H9 (cell line): ENCODE measurements around the gene RUNX1. TPM values are rescaled to one million over a fixed set of nuclear protein-coding genes. Genes with fewer than 3 reads are reported as not detected.

Experiments
- DNase-seq: peaks from one replicate; pipeline ENCODE4 v3.0.0-alpha.2; 2017
- H2AFZ ChIP-seq: one replicate; pipeline ENCODE4 v1.6.1; 2013; ENCODE audit warnings: mild to moderate bottlenecking, low read length, control low read depth, moderate library complexity
- H2AK5ac ChIP-seq: 2 replicates; pipeline ENCODE4 v1.6.1; 2013; ENCODE audit warnings: low read length, control low read depth, mixed read lengths; ENCODE audit not compliant: insufficient read length
- H2BK120ac ChIP-seq: one replicate; pipeline ENCODE4 v1.6.1; 2013; ENCODE audit warnings: low read depth, mild to moderate bottlenecking, low read length, control low read depth, inconsistent platforms; ENCODE audit not compliant: poor library complexity, severe bottlenecking
- H2BK12ac ChIP-seq: 2 replicates; pipeline ENCODE4 v1.6.1; 2013; ENCODE audit warnings: low read length, control low read depth, mixed read lengths, low read depth; ENCODE audit not compliant: insufficient read length
- H2BK15ac ChIP-seq: 2 replicates; pipeline ENCODE4 v1.6.1; 2013; ENCODE audit warnings: low read depth, low read length, control low read depth
- H2BK20ac ChIP-seq: one replicate; pipeline ENCODE4 v1.6.1; 2013; ENCODE audit warnings: low read depth, mild to moderate bottlenecking, low read length, control low read depth, inconsistent platforms; ENCODE audit not compliant: poor library complexity, severe bottlenecking
- H2BK5ac ChIP-seq: 2 replicates; pipeline ENCODE4 v1.6.1; 2013; ENCODE audit warnings: low read length, control low read depth, mixed read lengths; ENCODE audit not compliant: insufficient read length
- H3K14ac ChIP-seq: 2 replicates; pipeline ENCODE4 v1.6.1; 2013; ENCODE audit warnings: low read length, control low read depth; ENCODE audit not compliant: insufficient read depth
- H3K18ac ChIP-seq: 2 replicates; pipeline ENCODE4 v1.6.1; 2013; ENCODE audit warnings: low read depth, mild to moderate bottlenecking, mixed read lengths, low read length, control low read depth; ENCODE audit not compliant: insufficient read length
- H3K23ac ChIP-seq: 2 replicates; pipeline ENCODE4 v1.6.1; 2013; ENCODE audit warnings: low read length, control low read depth, mixed read lengths, low read depth; ENCODE audit not compliant: insufficient read length
- H3K23me2 ChIP-seq: 2 replicates; pipeline ENCODE4 v1.6.1; 2013; ENCODE audit warnings: low read depth, mild to moderate bottlenecking, mixed read lengths, low read length, control low read depth; ENCODE audit not compliant: insufficient read length, poor library complexity, severe bottlenecking
- H3K27ac ChIP-seq: 2 replicates; pipeline ENCODE4 v1.5.1; 2013; ENCODE audit warnings: low read length, control low read depth, mixed read lengths, low read depth; ENCODE audit not compliant: insufficient read length
- H3K27me3 ChIP-seq: 2 replicates; pipeline ENCODE4 v1.6.1; 2013; ENCODE audit warnings: low read length, control low read depth, inconsistent platforms; ENCODE audit not compliant: insufficient read depth
- H3K4ac ChIP-seq: 2 replicates; pipeline ENCODE4 v1.6.1; 2013; ENCODE audit warnings: low read depth, mild to moderate bottlenecking, control low read depth, inconsistent platforms, low read length, moderate library complexity
- H3K4me1 ChIP-seq: 2 replicates; pipeline ENCODE4 v1.6.1; 2013; ENCODE audit warnings: low read length, control low read depth, inconsistent platforms; ENCODE audit not compliant: insufficient read depth
- H3K4me2 ChIP-seq: 2 replicates; pipeline ENCODE4 v1.6.1; 2013; ENCODE audit warnings: low read length, control low read depth, mixed read lengths; ENCODE audit not compliant: insufficient read length, insufficient read depth
- H3K56ac ChIP-seq: 2 replicates; pipeline ENCODE4 v1.6.1; 2013; ENCODE audit warnings: low read depth, mild to moderate bottlenecking, mixed read lengths, low read length, control low read depth; ENCODE audit not compliant: insufficient read length
- H3K79me1 ChIP-seq: 2 replicates; pipeline ENCODE4 v1.6.1; 2013; ENCODE audit warnings: low read depth, mild to moderate bottlenecking, moderate library complexity, low read length, control low read depth, inconsistent platforms; ENCODE audit not compliant: insufficient read depth, poor library complexity, severe bottlenecking
- H3K79me2 ChIP-seq: 2 replicates; pipeline ENCODE4 v1.6.1; 2013; ENCODE audit warnings: low read length, control low read depth, inconsistent platforms; ENCODE audit not compliant: insufficient read depth
- H3K9ac ChIP-seq: 2 replicates; pipeline ENCODE4 v1.6.1; 2013; ENCODE audit warnings: low read length, control low read depth, mixed read lengths; ENCODE audit not compliant: insufficient read length; ENCODE audit errors: extremely low read depth
- H3K9me3 ChIP-seq: one replicate; pipeline ENCODE4 v1.6.1; 2013; ENCODE audit warnings: low read depth, low read length, inconsistent platforms; ENCODE audit not compliant: control insufficient read depth
- H3T11ph ChIP-seq: one replicate; pipeline ENCODE4 v1.6.1; 2013; ENCODE audit warnings: mild to moderate bottlenecking, low read length, control low read depth, inconsistent platforms
- H4K20me1 ChIP-seq: one replicate; pipeline ENCODE4 v1.6.1; 2013; ENCODE audit not compliant: control insufficient read depth, insufficient read length, insufficient read depth
- H4K5ac ChIP-seq: 2 replicates; pipeline ENCODE4 v1.6.1; 2013; ENCODE audit warnings: low read depth, mild to moderate bottlenecking, mixed read lengths, low read length, control low read depth; ENCODE audit not compliant: insufficient read length
- H4K8ac ChIP-seq: replicated peaks from 2 replicates; pipeline ENCODE4 v1.6.1; 2013; ENCODE audit warnings: low read length, control low read depth, mixed read lengths, low read depth; ENCODE audit not compliant: insufficient read length
- H4K91ac ChIP-seq: 2 replicates; pipeline ENCODE4 v1.6.1; 2013; ENCODE audit warnings: low read depth, mild to moderate bottlenecking, moderate library complexity, mixed read lengths, low read length, control low read depth; ENCODE audit not compliant: insufficient read length
- H3K27ac Mint-ChIP-seq, 3 experiments: 2 replicates in 2 of 3; 3 replicates in 1 of 3; pipeline ENCODE4 v1.8.0; 2020 to 2021; ENCODE audit warnings: mixed read lengths in 3 of 3, mild to moderate bottlenecking in 1 of 3, moderate library complexity in 1 of 3
- H3K27me3 Mint-ChIP-seq: 2 replicates; pipeline ENCODE4 v1.8.0; 2021; ENCODE audit warnings: low read depth, mild to moderate bottlenecking, moderate library complexity, mixed read lengths
- H3K36me3 Mint-ChIP-seq, 3 experiments: 2 replicates in 2 of 3; 3 replicates in 1 of 3; pipeline ENCODE4 v1.8.0; 2020 to 2021; ENCODE audit warnings: low read depth in 3 of 3, mixed read lengths in 3 of 3; ENCODE audit not compliant: insufficient read depth in 1 of 3
- H3K4me1 Mint-ChIP-seq, 2 experiments: 2 replicates each; pipeline ENCODE4 v1.8.0; 2020; ENCODE audit warnings: mixed read lengths in 2 of 2
- H3K4me3 Mint-ChIP-seq, 2 experiments: 2 replicates in 1 of 2; 3 replicates in 1 of 2; pipeline ENCODE4 v1.8.0; 2020 to 2021; ENCODE audit warnings: mild to moderate bottlenecking in 2 of 2, mixed read lengths in 2 of 2, moderate library complexity in 1 of 2
- H3K9me3 Mint-ChIP-seq, 2 experiments: 2 replicates in 1 of 2; 3 replicates in 1 of 2; pipeline ENCODE4 v1.8.0; 2020; ENCODE audit warnings: mild to moderate bottlenecking in 2 of 2, mixed read lengths in 2 of 2, moderate library complexity in 1 of 2
- CTCF ChIP-seq: fragments of 200-600 bp; sonication (generic); conservative IDR thresholded peaks from 3 replicates; pipeline ENCODE4 v1.8.0; 2021; ENCODE audit warnings: antibody characterized with exemption, mild to moderate bottlenecking
- WGBS: extraction: QIAGEN DNeasy Blood & Tissue Kit; methylation state at CpG from one replicate; pipeline ENCODE4 v1.1.7; 2013; ENCODE audit warnings: missing lambda C conversion rate, low lambda C conversion rate, mixed read lengths; ENCODE audit not compliant: insufficient read length; ENCODE audit errors: extremely low coverage; 5-methylcytosine and 5-hydroxymethylcytosine counted together
- total RNA-seq: library from RNA; stranded (reverse); gene quantifications from 2 replicates; pipeline ENCODE4 v1.2.1, GENCODE V29; 2021

Gene RUNX1
- total RNA-seq, 1 experiment from 2014 or later = 0.72 TPM

DNA sequence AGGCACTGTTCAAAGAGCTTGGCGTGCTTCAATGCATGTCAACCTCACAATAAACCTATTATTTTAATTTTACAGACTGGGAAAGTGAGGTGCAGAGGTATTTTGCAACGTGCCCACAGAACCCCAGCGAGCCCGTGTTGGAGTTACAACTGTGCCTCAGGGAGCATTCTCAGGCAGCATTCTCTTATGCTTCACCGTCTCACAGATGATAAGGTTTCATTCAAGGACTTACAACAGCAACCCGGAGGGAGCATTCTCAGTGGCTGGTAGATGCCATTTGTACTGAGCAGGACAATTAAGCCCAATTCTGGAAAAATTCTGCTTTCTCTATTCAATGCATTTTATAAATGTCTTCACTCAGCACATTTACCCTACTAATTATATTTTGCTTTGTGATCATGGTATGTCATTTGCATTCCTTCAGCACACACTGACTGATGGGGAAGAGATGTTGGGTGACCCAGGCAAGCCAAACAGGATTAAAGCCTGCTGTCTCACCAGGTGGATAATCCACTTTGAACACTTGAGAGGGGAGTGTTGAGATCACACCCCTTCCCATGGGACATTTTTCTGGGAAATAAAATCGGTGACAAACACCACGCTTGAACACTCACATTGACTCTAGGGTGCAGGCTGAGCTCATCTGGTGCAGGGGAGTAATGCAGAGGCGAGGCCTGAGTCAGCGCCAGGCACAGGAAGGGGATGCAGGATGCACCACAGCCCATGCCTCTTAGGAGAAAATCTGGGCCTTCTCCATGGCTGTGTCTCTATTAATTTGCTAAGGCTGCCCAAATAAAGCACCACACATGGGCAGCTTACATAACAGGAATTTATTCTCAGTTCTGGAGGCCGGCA is 266.4 kb downstream of the RUNX1 start:
- Histone ChIP-seq H4K5ac (no peak overlapping the region), H3T11ph (no peak overlapping the region), H3K27me3 (no peaks in the 10 kb centered on the region), H3K23ac (no peak overlapping the region), H3K56ac (no peak overlapping the region), H3K79me2 (no peaks in the 10 kb centered on the region), H2BK20ac (no peak overlapping the region), H3K4me1 (no peaks in the 10 kb centered on the region), H2BK12ac (no peak overlapping the region), H3K9ac (no peak overlapping the region), H3K18ac (no peak overlapping the region), H4K20me1 (no peaks in the 10 kb centered on the region), H3K9me3 (no peaks in the 10 kb centered on the region), H3K23me2 (no peaks in the 10 kb centered on the region), H3K14ac (no peak overlapping the region), H3K79me1 (no peaks in the 10 kb centered on the region), H4K8ac (no peak overlapping the region), H3K27ac (no peak overlapping the region), H2BK120ac (no peak overlapping the region), H3K4me2 (no peak overlapping the region), H3K4ac (no peak overlapping the region), H2BK5ac (no peak overlapping the region), H4K91ac (no peak overlapping the region), H2AK5ac (no peak overlapping the region), H2BK15ac (no peak overlapping the region), H2AFZ (no peak overlapping the region)
- no peak for TF ChIP-seq CTCF
- no peak overlapping the region for H3K4me3 Mint-ChIP-seq
- H3K27me3 Mint-ChIP-seq = peaks cover 7% of the 10 kb centered on the region
- peaks cover 5 to 6% of the 10 kb centered on the region in 2 experiments; a peak in 2 of 4 replicates for H3K4me1 Mint-ChIP-seq
- no peaks in the 10 kb centered on the region for H3K9me3 Mint-ChIP-seq
- no peak overlapping the region for H3K27ac Mint-ChIP-seq
- H3K36me3 Mint-ChIP-seq = no peaks in the 10 kb centered on the region
- no CpG with 5 or more reads among the region's 11 CpGs for WGBS
- no peak for DNase-seq
